Gastrocnemius medialis (tissue), 4 donors: ENCODE measurements around the gene TMEM37.

Experiments used
- CTCF ChIP-seq, 5 experiments: fragments of 450-650 bp in 3 of 5; fragments of 200-600 bp in 2 of 5; sonication (generic) in 2 of 5; IDR thresholded peaks in 4 of 5; conservative IDR thresholded peaks in 1 of 5; 1 replicate in 4 of 5; 2 replicates in 1 of 5; pipeline ENCODE4 v1.5.1; 2016 to 2019; ENCODE audit warnings: antibody characterized with exemption in 5 of 5, mild to moderate bottlenecking in 3 of 5, moderate library complexity in 3 of 5
- POLR2A ChIP-seq, 2 donors: fragments of 450-650 bp; IDR thresholded peaks; one replicate each; pipeline ENCODE4 v1.6.1; 2017; ENCODE audit warnings: antibody characterized with exemption in 2 of 2, mild to moderate bottlenecking in 2 of 2, moderate library complexity in 2 of 2

DNA sequence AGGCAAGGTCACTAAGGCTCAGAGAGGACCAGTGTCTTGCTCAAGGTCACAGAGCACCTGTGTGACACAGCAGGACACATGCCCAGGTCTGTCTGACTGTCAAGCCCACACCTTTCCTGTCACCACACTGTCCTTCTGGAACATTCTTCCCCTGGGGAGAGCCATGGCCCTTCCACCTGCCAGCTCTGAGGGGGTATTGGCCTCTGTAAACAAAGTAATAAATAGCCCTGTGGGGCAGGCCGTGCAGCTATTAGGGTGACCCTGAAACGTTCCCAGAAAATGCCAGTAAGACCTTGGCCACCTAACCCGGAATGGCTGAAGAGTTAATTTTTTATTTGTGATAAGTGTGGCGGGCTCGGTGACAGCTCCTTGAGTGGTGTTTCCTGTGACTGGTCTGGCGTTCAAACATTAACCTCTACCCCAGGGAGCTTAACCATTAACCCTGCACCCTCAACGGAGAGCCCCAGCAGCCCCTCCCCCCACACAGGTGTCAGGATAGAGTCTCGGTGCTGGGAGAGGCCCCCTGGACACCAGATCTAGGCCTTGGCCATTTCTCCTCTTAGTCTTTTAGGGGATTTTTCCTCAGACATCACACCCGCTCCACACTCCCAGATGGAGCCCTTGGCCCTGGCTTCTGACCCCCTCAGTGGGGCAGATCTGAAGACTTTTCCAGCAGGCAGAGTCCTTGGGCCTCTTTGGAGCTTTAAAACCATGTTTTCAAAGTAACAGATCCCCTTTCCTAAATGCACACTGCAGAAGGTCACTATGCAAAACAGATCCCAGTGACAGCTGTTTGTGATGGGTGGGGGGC is 56.0 kb downstream of the TMEM37 start:
- TF ChIP-seq CTCF (IDR thresholded peaks at IDR 0.05 in 4 of 5, conservative IDR thresholded peaks at IDR 0.05 in 1 of 5) (no peak), POLR2A (IDR thresholded peaks at IDR 0.05) (no peak)
